Liver (tissue), 9 donors: ENCODE data around the gene BCAR3. TPM values are rescaled to one million over a fixed set of nuclear protein-coding genes. Genes with fewer than 3 reads are reported as not detected.

ENCODE experiments used
- DNase-seq: peaks from one replicate; pipeline ENCODE4 v3.0.0-alpha.2; 2017; ENCODE audit warnings: low spot score
- H3K27ac ChIP-seq, 2 donors: one replicate each; pipeline ENCODE4 v1.7.0; 2013; ENCODE audit warnings: inconsistent platforms in 2 of 2, low read length in 2 of 2, control low read depth in 1 of 2, low read depth in 1 of 2, mild to moderate bottlenecking in 1 of 2
- H3K27me3 ChIP-seq, 4 donors: one replicate each; pipeline versions ENCODE4 v1.6.1 to v1.7.0; 2013; ENCODE audit warnings: low read length in 3 of 4, inconsistent platforms in 1 of 4, mild to moderate bottlenecking in 1 of 4, moderate library complexity in 1 of 4; ENCODE audit not compliant: control insufficient read depth in 4 of 4, insufficient read depth in 4 of 4
- H3K36me3 ChIP-seq, 4 donors: one replicate each; pipeline versions ENCODE4 v1.6.1 to v1.7.0; 2013; ENCODE audit warnings: low read length in 3 of 4, mild to moderate bottlenecking in 3 of 4, low read depth in 1 of 4, moderate library complexity in 1 of 4; ENCODE audit not compliant: control insufficient read depth in 4 of 4, insufficient read depth in 3 of 4
- H3K4me1 ChIP-seq, 4 donors: one replicate each; pipeline versions ENCODE4 v1.6.1 to v1.7.0; 2013; ENCODE audit warnings: low read length in 3 of 4, mild to moderate bottlenecking in 3 of 4, moderate library complexity in 1 of 4; ENCODE audit not compliant: control insufficient read depth in 4 of 4, insufficient read depth in 4 of 4
- H3K4me3 ChIP-seq, 3 donors: one replicate each; pipeline versions ENCODE4 v1.6.1 to v1.7.0; 2013; ENCODE audit warnings: low read length in 3 of 3, control low read depth in 1 of 3, low read depth in 1 of 3, mild to moderate bottlenecking in 1 of 3
- H3K9ac ChIP-seq, 2 donors: one replicate each; pipeline ENCODE4 v1.7.0; 2013; ENCODE audit warnings: low read length in 2 of 2, mild to moderate bottlenecking in 2 of 2, moderate library complexity in 2 of 2, control low read depth in 1 of 2, low read depth in 1 of 2
- H3K9me3 ChIP-seq, 4 donors: one replicate each; pipeline versions ENCODE4 v1.6.1 to v1.7.0; 2013; ENCODE audit warnings: low read length in 3 of 4; ENCODE audit not compliant: control insufficient read depth in 4 of 4
- EGR1 ChIP-seq, 2 donors: IDR thresholded peaks; 2 replicates each; pipeline ENCODE4 v1.6.1; 2016 to 2018; ENCODE audit warnings: antibody characterized with exemption in 2 of 2, low read depth in 2 of 2
- FOXA1 ChIP-seq: IDR thresholded peaks from 2 replicates; pipeline ENCODE4 v1.6.1; 2016; ENCODE audit warnings: antibody characterized with exemption
- FOXA2 ChIP-seq: IDR thresholded peaks from 2 replicates; pipeline ENCODE4 v1.6.1; 2016; ENCODE audit warnings: antibody characterized with exemption
- GABPA ChIP-seq, 2 donors: IDR thresholded peaks in 1 of 2; conservative IDR thresholded peaks in 1 of 2; 2 replicates each; pipeline ENCODE4 v1.6.1; 2016; ENCODE audit warnings: antibody characterized with exemption in 2 of 2, mild to moderate bottlenecking in 1 of 2, moderate library complexity in 1 of 2
- HNF4A ChIP-seq, 2 donors: conservative IDR thresholded peaks; 2 replicates each; pipeline ENCODE4 v1.6.1; 2016; ENCODE audit warnings: antibody characterized with exemption in 2 of 2, mild to moderate bottlenecking in 2 of 2
- HNF4G ChIP-seq: IDR thresholded peaks from 2 replicates; pipeline ENCODE4 v1.6.1; 2016; ENCODE audit warnings: antibody characterized with exemption
- JUND ChIP-seq, 2 donors: IDR thresholded peaks; 2 replicates each; pipeline ENCODE4 v1.6.1; 2016; ENCODE audit warnings: antibody characterized with exemption in 2 of 2
- NR2F2 ChIP-seq: IDR thresholded peaks from 2 replicates; pipeline ENCODE4 v1.6.1; 2016; ENCODE audit warnings: antibody characterized with exemption
- RAD21 ChIP-seq, 2 donors: IDR thresholded peaks; 2 replicates each; pipeline ENCODE4 v1.6.1; 2016; ENCODE audit warnings: antibody characterized with exemption in 2 of 2, mild to moderate bottlenecking in 2 of 2
- SP1 ChIP-seq: IDR thresholded peaks from 2 replicates; pipeline ENCODE4 v1.6.1; 2018; ENCODE audit warnings: antibody characterized with exemption, mild to moderate bottlenecking
- TAF1 ChIP-seq: conservative IDR thresholded peaks from 2 replicates; pipeline ENCODE4 v1.6.1; 2016; ENCODE audit warnings: antibody characterized with exemption, mild to moderate bottlenecking
- WGBS: extraction: QIAGEN DNeasy Blood & Tissue Kit; methylation state at CpG from one replicate; pipeline ENCODE4 v1.1.7; 2013; 5-methylcytosine and 5-hydroxymethylcytosine counted together
- polyA plus RNA-seq, 2 donors: library from polyadenylated mRNA; stranded (reverse) in 1 of 2; unstranded in 1 of 2; fragments of 200-250 nt in 1 of 2; fragments of >200 nt in 1 of 2; fragmentation: Nextera tagmentation in 1 of 2; extraction: Ambion mirVana in 1 of 2; gene quantifications; one replicate each; pipeline versions ENCODE4 v1.2.1 to v1.2.3, GENCODE V29; 2013 to 2015
- total RNA-seq, 2 donors: library from RNA; depleted of rRNA; stranded (reverse); fragments of >200 nt; gene quantifications; one replicate each; pipeline ENCODE4 v1.2.3, GENCODE V29; 2014
- TF ChIP-seq, protein P1 (sequence below): fragments of 150-350 bp; IDR thresholded peaks from 2 replicates; pipeline ENCODE4 v1.5.1; 2017; ENCODE audit warnings: improper control_type of control experiment, low read depth, low read length; ENCODE audit not compliant: missing input control
- TF ChIP-seq, protein P2 (sequence below): IDR thresholded peaks from 2 replicates; pipeline ENCODE4 v1.6.1; 2016; ENCODE audit warnings: antibody characterized with exemption
- donor health status: healthy.
- donor health status: healthy.
- donor health status: healthy.
- donor health status: healthy.
- donor health status: healthy.

The BCAR3 gene
- total and polyA plus RNA-seq, 4 donors: 2.8 to 10.3 (median 7.7) TPM

DNA sequence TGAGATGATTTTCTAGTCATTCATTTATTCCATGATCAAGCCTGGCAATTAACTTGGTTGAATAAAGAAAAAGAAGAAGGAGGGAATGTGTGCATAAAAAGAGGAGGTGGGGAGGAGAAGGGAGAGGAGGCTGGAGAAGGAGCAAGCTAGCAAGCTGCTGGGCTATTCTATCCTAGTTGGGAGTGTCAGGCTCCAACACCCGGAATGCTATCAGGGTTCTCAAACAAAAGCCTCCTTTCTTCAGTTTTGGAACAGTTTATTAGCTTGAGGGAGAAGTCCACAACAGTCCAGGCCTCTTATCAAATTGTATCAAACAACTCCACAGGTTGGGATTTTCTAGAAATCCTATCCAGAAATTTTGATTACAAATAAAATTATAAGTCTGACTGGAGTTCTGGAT, 80.0 kb downstream of the BCAR3 start:
- no peaks in the 10 kb centered on the region for H3K9me3 ChIP-seq
- peaks cover 0 to 14% (median 4%) of the 10 kb centered on the region in 4 donors for H3K4me1 ChIP-seq
- no peak for DNase-seq
- no peak overlapping the region for H3K27ac ChIP-seq
- H3K27me3 ChIP-seq: no peaks in the 10 kb centered on the region
- 72% methylated on average over 1 of the region's 1 CpG for WGBS
- no peak overlapping the region for H3K4me3 ChIP-seq
- no peak for TF ChIP-seq GABPA (IDR thresholded peaks at IDR 0.05 in 1 of 2, conservative IDR thresholded peaks at IDR 0.05 in 1 of 2)
- TF ChIP-seq FOXA1: no peak
- TF ChIP-seq RAD21 (IDR thresholded peaks at IDR 0.05): no peak
- no peak overlapping the region for H3K9ac ChIP-seq
- peaks cover 0 to 3% (median 0%) of the 10 kb centered on the region in 4 donors for H3K36me3 ChIP-seq

DNA sequence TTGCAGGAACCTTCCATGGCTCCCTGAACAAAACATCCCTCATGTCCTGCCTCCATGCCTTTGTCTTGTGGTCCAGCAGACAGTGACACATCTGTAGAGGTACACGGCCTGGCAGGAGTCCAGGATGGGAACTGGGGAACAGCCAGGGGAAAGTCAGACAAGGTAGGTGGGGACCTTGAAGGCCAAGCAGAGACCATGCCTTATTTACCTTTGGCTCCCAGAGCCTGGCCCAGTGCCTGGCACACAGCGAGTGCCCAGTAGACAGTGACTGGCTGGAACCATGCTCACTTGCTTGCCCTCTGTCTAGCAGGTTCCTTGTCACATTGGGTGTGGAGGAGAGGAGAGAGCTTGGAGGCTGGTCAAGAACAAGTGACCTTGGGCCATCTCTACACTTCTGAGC, 81.0 kb downstream of the BCAR3 start:
- DNase-seq: no peak

DNA sequence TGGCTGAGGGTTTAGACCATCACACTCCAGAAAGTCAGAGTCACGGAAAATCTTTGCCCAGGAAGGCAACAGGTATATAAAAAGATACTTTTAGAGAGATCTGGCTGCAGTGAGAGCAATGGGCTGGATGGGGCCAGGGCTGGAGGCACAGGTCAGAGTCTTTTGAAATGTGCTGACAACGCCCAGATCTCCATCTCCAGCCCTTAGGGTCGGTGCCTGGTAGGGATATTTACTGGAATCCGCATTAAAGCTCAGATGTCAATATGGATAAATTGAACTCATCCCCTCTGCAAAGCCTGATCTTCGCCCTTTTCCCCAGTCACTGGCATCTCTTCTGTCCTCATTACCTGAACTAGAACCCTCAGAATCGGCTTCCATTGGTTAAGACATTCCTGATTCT, 82.2 kb downstream of the BCAR3 start:
- TF ChIP-seq SP1: no peak
- no peak for TF ChIP-seq FOXA2
- TF ChIP-seq, protein P1, sequence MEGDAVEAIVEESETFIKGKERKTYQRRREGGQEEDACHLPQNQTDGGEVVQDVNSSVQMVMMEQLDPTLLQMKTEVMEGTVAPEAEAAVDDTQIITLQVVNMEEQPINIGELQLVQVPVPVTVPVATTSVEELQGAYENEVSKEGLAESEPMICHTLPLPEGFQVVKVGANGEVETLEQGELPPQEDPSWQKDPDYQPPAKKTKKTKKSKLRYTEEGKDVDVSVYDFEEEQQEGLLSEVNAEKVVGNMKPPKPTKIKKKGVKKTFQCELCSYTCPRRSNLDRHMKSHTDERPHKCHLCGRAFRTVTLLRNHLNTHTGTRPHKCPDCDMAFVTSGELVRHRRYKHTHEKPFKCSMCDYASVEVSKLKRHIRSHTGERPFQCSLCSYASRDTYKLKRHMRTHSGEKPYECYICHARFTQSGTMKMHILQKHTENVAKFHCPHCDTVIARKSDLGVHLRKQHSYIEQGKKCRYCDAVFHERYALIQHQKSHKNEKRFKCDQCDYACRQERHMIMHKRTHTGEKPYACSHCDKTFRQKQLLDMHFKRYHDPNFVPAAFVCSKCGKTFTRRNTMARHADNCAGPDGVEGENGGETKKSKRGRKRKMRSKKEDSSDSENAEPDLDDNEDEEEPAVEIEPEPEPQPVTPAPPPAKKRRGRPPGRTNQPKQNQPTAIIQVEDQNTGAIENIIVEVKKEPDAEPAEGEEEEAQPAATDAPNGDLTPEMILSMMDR: no peak
- TF ChIP-seq RAD21 (IDR thresholded peaks at IDR 0.05): no peak
- TF ChIP-seq, protein P2, sequence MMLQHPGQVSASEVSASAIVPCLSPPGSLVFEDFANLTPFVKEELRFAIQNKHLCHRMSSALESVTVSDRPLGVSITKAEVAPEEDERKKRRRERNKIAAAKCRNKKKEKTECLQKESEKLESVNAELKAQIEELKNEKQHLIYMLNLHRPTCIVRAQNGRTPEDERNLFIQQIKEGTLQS: no peak
- no peak for TF ChIP-seq HNF4A (conservative IDR thresholded peaks at IDR 0.05)
- TF ChIP-seq JUND (IDR thresholded peaks at IDR 0.05): no peak
- TF ChIP-seq NR2F2: no peak
- no peak for TF ChIP-seq HNF4G
- no peak for TF ChIP-seq EGR1 (IDR thresholded peaks at IDR 0.05; ENCODE audit: low read depth in 2 of 2)
- H3K9me3 ChIP-seq: no peaks in the 10 kb centered on the region
- 90% methylated on average over 6 of the region's 6 CpGs for WGBS

More for the DNA sequence above, 81.0 kb downstream of the BCAR3 start:
- TF ChIP-seq JUND (IDR thresholded peaks at IDR 0.05) (no peak), TAF1 (no peak), FOXA2 (peak; percentile 18)
- TF ChIP-seq, protein P2: no peak
- H3K4me1 ChIP-seq: peaks cover 0 to 16% (median 4%) of the 10 kb centered on the region in 4 donors
- H3K9me3 ChIP-seq: no peaks in the 10 kb centered on the region
- H3K9ac ChIP-seq: no peak overlapping the region
- H3K36me3 ChIP-seq: peaks cover 0 to 3% (median 0%) of the 10 kb centered on the region in 4 donors
- H3K4me3 ChIP-seq: no peak overlapping the region
- H3K27me3 ChIP-seq: no peaks in the 10 kb centered on the region
- WGBS: 69% methylated on average over 2 of the region's 2 CpGs
- no peak overlapping the region for H3K27ac ChIP-seq

More for the DNA sequence above, 82.2 kb downstream of the BCAR3 start:
- Histone ChIP-seq H3K9ac (no peak overlapping the region), H3K36me3 (peaks cover 0 to 3% (median 0%) of the 10 kb centered on the region in 4 donors), H3K4me3 (no peak overlapping the region), H3K27me3 (no peaks in the 10 kb centered on the region), H3K27ac (no peak overlapping the region), H3K4me1 (peaks cover 0 to 28% (median 9%) of the 10 kb centered on the region in 4 donors)
- DNase-seq: no peak
